ENCODE results near the gene STEAP2. TPM values are rescaled to one million over a fixed set of nuclear protein-coding genes. Genes with fewer than 3 reads are reported as not detected.

STEAP2 gene
- total and polyA plus RNA-seq, 9 donors, result 1.9 to 7.1 (median 3.0) TPM

DNA sequence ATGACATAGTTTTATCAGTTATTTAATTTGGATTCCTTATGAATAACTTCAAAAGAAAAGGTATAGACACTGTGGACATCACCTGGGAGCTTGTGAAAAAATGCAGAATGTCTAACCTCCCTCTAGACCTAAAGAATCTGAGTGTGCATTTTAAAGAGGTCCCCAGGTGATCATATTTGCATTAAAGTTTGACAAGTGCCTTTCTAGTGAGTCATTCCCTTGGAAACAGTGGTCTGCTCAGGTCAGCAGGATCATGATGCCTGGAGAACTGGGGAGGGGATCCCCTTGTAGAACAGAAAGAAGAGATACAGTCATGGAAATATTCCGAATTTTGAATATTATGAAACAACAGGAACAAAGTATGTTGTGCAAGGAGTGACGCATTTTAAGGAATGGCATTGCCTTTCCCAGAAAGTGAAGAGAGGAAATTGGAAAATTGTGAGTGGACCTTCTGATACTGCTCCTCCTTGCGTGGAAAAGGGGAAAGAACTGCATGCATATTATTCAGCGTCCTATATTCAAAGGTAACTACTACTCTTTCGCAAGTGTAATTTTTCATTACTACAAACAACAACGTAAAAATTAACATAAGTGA lies 4.6 kb downstream of the STEAP2 start:
- no peaks in the 10 kb centered on the region for H3K9me3 ChIP-seq (replicated peaks; ENCODE audit: control insufficient read depth, low read depth, low read length)
- H3K4me3 ChIP-seq (ENCODE audit: low read length), result no peak overlapping the region
- H3K27me3 ChIP-seq (ENCODE audit: control insufficient read depth, insufficient read depth, low read length), result peaks cover 8% of the 10 kb centered on the region
- H3K27ac ChIP-seq (ENCODE audit: low read length), result no peak overlapping the region
- 89% methylated on average over 2 of the region's 6 CpGs for WGBS (ENCODE audit: insufficient coverage)
- H3K36me3 ChIP-seq (ENCODE audit: control insufficient read depth, insufficient read depth, low read length), result no peaks in the 10 kb centered on the region
- H3K4me1 ChIP-seq (ENCODE audit: control insufficient read depth, insufficient read depth, low read length), result peaks cover 7% of the 10 kb centered on the region
- no peak for DNase-seq

DNA sequence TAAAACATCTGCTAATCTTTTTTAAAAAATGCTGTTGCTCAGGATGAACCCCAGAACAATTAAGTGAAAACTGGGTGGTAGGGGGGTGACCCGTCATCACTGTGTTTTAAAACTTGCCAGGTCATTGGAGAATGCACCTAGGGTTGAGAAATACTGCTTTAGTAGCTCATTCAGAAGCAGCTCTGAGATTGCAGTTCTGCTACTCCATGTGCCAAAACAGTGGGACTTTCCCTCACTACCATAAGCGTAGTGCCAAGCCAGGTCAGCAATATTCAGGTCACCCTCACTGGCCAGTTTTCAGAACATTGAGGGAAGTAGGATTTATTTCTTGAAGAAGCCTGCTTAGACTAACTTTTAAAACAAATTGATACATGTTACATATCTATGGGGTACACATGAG lies 5.2 kb downstream of the STEAP2 start:
- Histone ChIP-seq H3K27me3 (ENCODE audit: control insufficient read depth, insufficient read depth, low read length) (peaks cover 4% of the 10 kb centered on the region), H3K9me3 (replicated peaks; ENCODE audit: control insufficient read depth, low read depth, low read length) (no peaks in the 10 kb centered on the region), H3K27ac (ENCODE audit: low read length) (no peak overlapping the region), H3K4me1 (ENCODE audit: control insufficient read depth, insufficient read depth, low read length) (peaks cover 4% of the 10 kb centered on the region), H3K36me3 (ENCODE audit: control insufficient read depth, insufficient read depth, low read length) (no peaks in the 10 kb centered on the region), H3K4me3 (ENCODE audit: low read length) (no peak overlapping the region)
- no peak for DNase-seq
- 88% methylated on average over 1 of the region's 2 CpGs for WGBS (ENCODE audit: insufficient coverage)

DNA sequence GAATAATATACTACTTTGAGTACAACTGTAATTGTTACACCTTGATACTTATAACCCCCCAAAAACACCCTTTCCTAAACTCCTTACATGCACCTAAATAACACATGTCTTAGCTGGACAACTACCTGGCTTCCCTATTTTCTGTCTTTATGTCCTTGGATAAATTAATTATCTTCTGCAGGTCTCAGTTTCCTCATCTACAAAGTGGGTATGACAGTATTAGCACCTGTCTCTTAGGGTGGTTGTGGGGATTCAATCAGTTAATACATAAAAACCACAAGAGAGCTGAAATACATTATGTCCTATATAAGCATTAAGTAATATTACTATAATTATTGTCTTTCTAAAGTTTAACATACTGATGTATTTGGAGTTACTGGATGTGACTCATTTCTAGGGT lies 10.8 kb downstream of the STEAP2 start:
- peaks cover 2% of the 10 kb centered on the region for H3K4me1 ChIP-seq (ENCODE audit: control insufficient read depth, insufficient read depth, low read length)
- peak overlapping the region; percentile 59 for H3K27ac ChIP-seq (ENCODE audit: low read length)
- no peak overlapping the region for H3K4me3 ChIP-seq (ENCODE audit: low read length)
- no peaks in the 10 kb centered on the region for H3K9me3 ChIP-seq (replicated peaks; ENCODE audit: control insufficient read depth, low read depth, low read length)
- no peak for DNase-seq
- no peaks in the 10 kb centered on the region for H3K36me3 ChIP-seq (ENCODE audit: control insufficient read depth, insufficient read depth, low read length)
- H3K27me3 ChIP-seq (ENCODE audit: control insufficient read depth, insufficient read depth, low read length), result no peaks in the 10 kb centered on the region

DNA sequence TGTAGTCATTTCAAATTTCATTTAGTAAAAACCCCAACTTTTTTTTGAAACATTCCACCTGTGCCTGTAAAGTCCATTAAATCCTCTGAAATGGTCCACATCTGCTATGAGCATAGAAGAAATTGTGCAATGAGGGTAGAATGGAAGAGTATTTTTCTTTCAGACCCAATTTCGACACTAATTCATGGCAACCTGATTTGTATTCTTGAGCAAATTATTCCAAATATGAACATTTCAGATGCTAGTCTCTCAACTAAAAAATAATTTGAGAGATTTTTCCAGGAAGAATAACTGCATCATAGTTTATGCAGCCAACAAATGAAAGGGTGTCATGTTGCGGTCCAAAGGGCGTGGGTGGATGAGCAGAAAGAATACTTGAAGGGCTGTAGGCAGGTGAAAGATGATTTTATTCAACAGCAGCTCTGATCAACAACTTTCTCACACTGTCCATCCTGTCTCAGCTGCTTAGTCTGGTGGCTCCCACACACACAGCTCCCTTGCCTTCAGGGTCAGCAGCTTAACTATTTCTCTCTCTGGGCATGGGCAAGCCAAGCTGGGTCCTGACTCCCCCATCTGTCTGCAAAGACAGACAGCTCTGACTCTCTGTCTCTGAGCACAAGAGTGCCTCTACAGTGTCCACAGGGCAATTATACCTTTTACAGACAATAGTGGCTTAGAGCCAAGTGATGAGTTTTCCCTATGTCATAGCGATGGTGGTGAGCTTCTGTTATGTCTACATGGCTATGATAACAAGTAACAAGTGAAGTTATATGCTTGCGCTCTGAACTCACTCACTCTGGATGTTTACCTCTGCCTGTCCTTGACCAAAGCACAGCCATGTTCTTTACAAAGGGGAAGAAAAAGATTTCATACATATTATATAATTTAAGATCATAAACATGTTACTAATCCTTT lies 11.5 kb downstream of the STEAP2 start:
- H3K9me3 ChIP-seq (replicated peaks; ENCODE audit: control insufficient read depth, low read depth, low read length), result no peaks in the 10 kb centered on the region
- H3K36me3 ChIP-seq (ENCODE audit: control insufficient read depth, insufficient read depth, low read length), result no peaks in the 10 kb centered on the region
- peak overlapping the region; percentile 73 for H3K27ac ChIP-seq (ENCODE audit: low read length)
- WGBS (ENCODE audit: insufficient coverage), result no CpG with 5 or more reads among the region's 5 CpGs
- peaks cover 2% of the 10 kb centered on the region for H3K4me1 ChIP-seq (ENCODE audit: control insufficient read depth, insufficient read depth, low read length)
- peak; percentile 92 for DNase-seq
- H3K27me3 ChIP-seq (ENCODE audit: control insufficient read depth, insufficient read depth, low read length), result no peaks in the 10 kb centered on the region
- no peak overlapping the region for H3K4me3 ChIP-seq (ENCODE audit: low read length)

DNA sequence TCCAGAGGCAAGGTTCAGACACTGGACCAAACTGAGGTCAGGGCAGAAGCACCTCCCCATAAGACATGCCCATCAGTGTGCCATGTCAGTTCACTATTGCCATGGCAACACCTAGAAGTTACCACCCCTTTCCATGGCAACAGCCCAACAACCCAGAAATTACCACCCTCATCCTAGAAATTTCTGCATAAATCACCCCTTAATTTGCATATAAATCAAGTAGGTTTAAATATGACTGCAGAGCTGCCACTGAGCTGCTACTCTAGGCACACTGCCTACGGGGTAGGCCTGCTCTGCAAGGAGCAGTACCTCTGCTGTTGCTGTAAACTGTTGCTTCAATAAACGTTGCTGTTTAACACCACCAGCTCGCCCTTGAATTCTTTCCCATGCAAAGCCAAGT lies 12.7 kb downstream of the STEAP2 start:
- Histone ChIP-seq H3K9me3 (replicated peaks; ENCODE audit: control insufficient read depth, low read depth, low read length) (no peaks in the 10 kb centered on the region), H3K27me3 (ENCODE audit: control insufficient read depth, insufficient read depth, low read length) (no peaks in the 10 kb centered on the region), H3K27ac (ENCODE audit: low read length) (no peak overlapping the region), H3K36me3 (ENCODE audit: control insufficient read depth, insufficient read depth, low read length) (no peaks in the 10 kb centered on the region), H3K4me3 (ENCODE audit: low read length) (no peak overlapping the region), H3K4me1 (ENCODE audit: control insufficient read depth, insufficient read depth, low read length) (peaks cover 2% of the 10 kb centered on the region)
- no peak for DNase-seq
- 48% methylated on average over 3 of the region's 3 CpGs for WGBS (ENCODE audit: insufficient coverage)

DNA sequence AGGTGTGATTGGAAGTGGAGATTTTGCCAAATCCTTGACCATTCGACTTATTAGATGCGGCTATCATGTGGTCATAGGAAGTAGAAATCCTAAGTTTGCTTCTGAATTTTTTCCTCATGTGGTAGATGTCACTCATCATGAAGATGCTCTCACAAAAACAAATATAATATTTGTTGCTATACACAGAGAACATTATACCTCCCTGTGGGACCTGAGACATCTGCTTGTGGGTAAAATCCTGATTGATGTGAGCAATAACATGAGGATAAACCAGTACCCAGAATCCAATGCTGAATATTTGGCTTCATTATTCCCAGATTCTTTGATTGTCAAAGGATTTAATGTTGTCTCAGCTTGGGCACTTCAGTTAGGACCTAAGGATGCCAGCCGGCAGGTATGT lies 13.6 kb downstream of the STEAP2 start:
- no peaks in the 10 kb centered on the region for H3K9me3 ChIP-seq (replicated peaks; ENCODE audit: control insufficient read depth, low read depth, low read length)
- H3K27ac ChIP-seq (ENCODE audit: low read length), result no peak overlapping the region
- H3K4me3 ChIP-seq (ENCODE audit: low read length), result no peak overlapping the region
- DNase-seq, result no peak
- peaks cover 2% of the 10 kb centered on the region for H3K4me1 ChIP-seq (ENCODE audit: control insufficient read depth, insufficient read depth, low read length)
- H3K36me3 ChIP-seq (ENCODE audit: control insufficient read depth, insufficient read depth, low read length), result no peaks in the 10 kb centered on the region
- no CpG with 5 or more reads among the region's 3 CpGs for WGBS (ENCODE audit: insufficient coverage)
- no peaks in the 10 kb centered on the region for H3K27me3 ChIP-seq (ENCODE audit: control insufficient read depth, insufficient read depth, low read length)

DNA sequence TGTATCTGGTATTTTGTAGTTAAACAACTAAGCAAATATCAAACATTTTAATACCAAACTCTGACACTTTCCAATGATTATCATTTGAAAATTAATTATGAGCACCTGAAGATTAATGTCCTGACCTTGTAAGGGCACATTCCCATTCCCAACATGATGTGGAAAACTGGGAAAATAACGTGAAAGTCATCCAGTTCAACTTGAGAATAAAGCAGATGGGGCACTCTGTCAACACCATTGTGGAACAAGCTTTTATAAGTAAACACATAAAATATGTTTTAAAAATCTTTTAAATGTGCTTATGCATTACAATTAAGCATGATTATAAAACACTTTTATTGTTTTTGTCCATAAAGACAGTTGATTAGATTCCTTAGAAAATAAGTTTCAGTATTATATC lies 14.1 kb downstream of the STEAP2 start:
- DNase-seq, result no peak
- no peaks in the 10 kb centered on the region for H3K27me3 ChIP-seq (ENCODE audit: control insufficient read depth, insufficient read depth, low read length)
- no peak overlapping the region for H3K27ac ChIP-seq (ENCODE audit: low read length)
- H3K4me1 ChIP-seq (ENCODE audit: control insufficient read depth, insufficient read depth, low read length), result peaks cover 2% of the 10 kb centered on the region
- H3K9me3 ChIP-seq (replicated peaks; ENCODE audit: control insufficient read depth, low read depth, low read length), result no peaks in the 10 kb centered on the region
- H3K4me3 ChIP-seq (ENCODE audit: low read length), result no peak overlapping the region
- H3K36me3 ChIP-seq (ENCODE audit: control insufficient read depth, insufficient read depth, low read length), result no peaks in the 10 kb centered on the region
- WGBS (ENCODE audit: insufficient coverage), result no CpG with 5 or more reads among the region's 1 CpG

DNA sequence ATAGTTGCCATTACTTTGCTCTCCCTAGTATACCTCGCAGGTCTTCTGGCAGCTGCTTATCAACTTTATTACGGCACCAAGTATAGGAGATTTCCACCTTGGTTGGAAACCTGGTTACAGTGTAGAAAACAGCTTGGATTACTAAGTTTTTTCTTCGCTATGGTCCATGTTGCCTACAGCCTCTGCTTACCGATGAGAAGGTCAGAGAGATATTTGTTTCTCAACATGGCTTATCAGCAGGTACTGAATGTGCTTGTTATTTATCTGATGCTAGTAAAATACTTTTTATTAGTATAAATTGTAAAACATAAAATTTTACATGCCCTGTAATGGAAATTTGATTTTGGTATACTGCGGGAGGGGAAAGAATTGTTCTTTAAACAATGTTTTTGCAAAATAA lies 15.7 kb downstream of the STEAP2 start:
- Histone ChIP-seq H3K27ac (ENCODE audit: low read length) (no peak overlapping the region), H3K9me3 (replicated peaks; ENCODE audit: control insufficient read depth, low read depth, low read length) (no peaks in the 10 kb centered on the region), H3K4me1 (ENCODE audit: control insufficient read depth, insufficient read depth, low read length) (peaks cover 2% of the 10 kb centered on the region), H3K27me3 (ENCODE audit: control insufficient read depth, insufficient read depth, low read length) (no peaks in the 10 kb centered on the region), H3K36me3 (ENCODE audit: control insufficient read depth, insufficient read depth, low read length) (no peaks in the 10 kb centered on the region), H3K4me3 (ENCODE audit: low read length) (no peak overlapping the region)
- DNase-seq, result no peak
- no CpG with 5 or more reads among the region's 5 CpGs for WGBS (ENCODE audit: insufficient coverage)

DNA sequence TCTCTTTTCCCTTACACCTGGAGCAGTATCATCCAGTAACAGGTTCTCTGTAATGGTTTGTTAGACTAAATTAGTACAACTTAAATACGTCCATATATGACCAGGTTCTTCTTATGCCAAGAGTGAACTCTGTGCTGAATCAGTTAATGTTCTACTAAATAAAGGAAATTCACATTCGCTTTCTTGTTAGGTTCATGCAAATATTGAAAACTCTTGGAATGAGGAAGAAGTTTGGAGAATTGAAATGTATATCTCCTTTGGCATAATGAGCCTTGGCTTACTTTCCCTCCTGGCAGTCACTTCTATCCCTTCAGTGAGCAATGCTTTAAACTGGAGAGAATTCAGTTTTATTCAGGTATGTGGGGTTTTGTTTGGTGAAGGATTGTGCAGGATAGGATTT lies 18.1 kb downstream of the STEAP2 start:
- Histone ChIP-seq H3K4me3 (ENCODE audit: low read length) (no peak overlapping the region), H3K27me3 (ENCODE audit: control insufficient read depth, insufficient read depth, low read length) (no peaks in the 10 kb centered on the region), H3K27ac (ENCODE audit: low read length) (no peak overlapping the region), H3K4me1 (ENCODE audit: control insufficient read depth, insufficient read depth, low read length) (no peaks in the 10 kb centered on the region), H3K9me3 (replicated peaks; ENCODE audit: control insufficient read depth, low read depth, low read length) (no peaks in the 10 kb centered on the region), H3K36me3 (ENCODE audit: control insufficient read depth, insufficient read depth, low read length) (no peaks in the 10 kb centered on the region)
- peak; percentile 53 for DNase-seq
- WGBS (ENCODE audit: insufficient coverage), result no CpG with 5 or more reads among the region's 2 CpGs

DNA sequence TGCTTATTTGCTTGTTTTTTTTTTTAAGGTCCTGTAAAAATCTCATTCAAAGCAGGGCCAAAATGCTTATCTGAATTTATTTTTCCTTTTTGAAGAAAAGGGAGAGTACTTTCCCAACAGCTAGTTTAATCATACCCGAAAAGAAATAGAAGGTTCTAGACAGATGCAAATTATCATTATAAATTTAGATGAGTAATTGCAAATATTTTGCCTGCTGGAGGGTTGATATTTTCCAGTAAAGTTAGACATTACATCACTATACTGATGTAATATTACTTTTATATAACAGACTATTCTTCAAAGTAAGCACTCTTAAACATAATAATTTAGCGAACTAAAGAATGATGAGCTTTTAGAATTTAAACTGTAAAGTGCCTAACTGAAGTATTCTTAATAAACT lies 19.3 kb downstream of the STEAP2 start:
- H3K9me3 ChIP-seq (replicated peaks; ENCODE audit: control insufficient read depth, low read depth, low read length), result no peaks in the 10 kb centered on the region
- no peaks in the 10 kb centered on the region for H3K27me3 ChIP-seq (ENCODE audit: control insufficient read depth, insufficient read depth, low read length)
- no peak overlapping the region for H3K4me3 ChIP-seq (ENCODE audit: low read length)
- WGBS (ENCODE audit: insufficient coverage), result no CpG with 5 or more reads among the region's 2 CpGs
- H3K4me1 ChIP-seq (ENCODE audit: control insufficient read depth, insufficient read depth, low read length), result no peaks in the 10 kb centered on the region
- H3K36me3 ChIP-seq (ENCODE audit: control insufficient read depth, insufficient read depth, low read length), result no peaks in the 10 kb centered on the region
- no peak overlapping the region for H3K27ac ChIP-seq (ENCODE audit: low read length)
- no peak for DNase-seq

Measured in muscle of leg (tissue), 11 donors.